ENCODE results near the gene HNRNPH3.

GRCh38 chr10:68385740-68386139 is 53.9 kb downstream of the HNRNPH3 start:
- TF ChIP-seq CTCF (IDR thresholded peaks at IDR 0.05): no peak
- no peak for TF ChIP-seq POLR2A (IDR thresholded peaks at IDR 0.05)

Measured in heart left ventricle (tissue), 13 donors.